GM19324 (cell line): Measurements from ENCODE around the gene NAA15.
"Not testable (repeated sequence)": the region's sequence is repeated elsewhere in the genome, so short reads cannot be mapped to it uniquely, and the experiment has no call there.

Experiments used
- ATAC-seq: cut with Tn5 transposase; IDR thresholded peaks from one replicate; pipeline ENCODE4 v1.9.1; 2021; ENCODE audit warnings: mild to moderate bottlenecking, moderate library complexity; ENCODE audit not compliant: unreplicated experiment, low FRiP score

The NAA15 gene

GRCh38 chr4:139333046-139333445 lies 31.7 kb downstream of the NAA15 start:
- ATAC-seq, result no peak

DNA sequence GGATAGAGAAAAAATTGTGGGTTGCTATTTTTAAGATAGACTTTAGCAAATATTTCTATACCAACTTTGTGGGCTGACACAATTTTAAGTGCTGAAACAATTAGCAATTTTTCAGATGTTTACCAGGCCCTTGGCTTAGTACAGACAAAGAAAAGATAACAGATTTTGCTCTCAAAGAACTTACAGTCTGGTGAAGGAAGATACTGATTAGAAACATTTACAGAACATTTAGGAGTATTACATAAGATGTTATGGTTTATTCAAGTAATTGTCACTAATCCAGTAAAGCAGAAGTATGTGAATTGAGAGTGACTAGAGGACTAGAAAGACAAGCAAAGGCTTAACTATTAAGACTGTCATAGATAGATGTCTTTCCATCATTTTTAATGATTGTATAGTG lies 36.3 kb downstream of the NAA15 start:
- ATAC-seq, result no peak

- no peak for ATAC-seq
Observed at GRCh38 chr4:139361301-139361700, 60.0 kb downstream of the NAA15 start.

GRCh38 chr4:139367421-139368090 lies 66.3 kb downstream of the NAA15 start:
- ATAC-seq, result no peak

DNA sequence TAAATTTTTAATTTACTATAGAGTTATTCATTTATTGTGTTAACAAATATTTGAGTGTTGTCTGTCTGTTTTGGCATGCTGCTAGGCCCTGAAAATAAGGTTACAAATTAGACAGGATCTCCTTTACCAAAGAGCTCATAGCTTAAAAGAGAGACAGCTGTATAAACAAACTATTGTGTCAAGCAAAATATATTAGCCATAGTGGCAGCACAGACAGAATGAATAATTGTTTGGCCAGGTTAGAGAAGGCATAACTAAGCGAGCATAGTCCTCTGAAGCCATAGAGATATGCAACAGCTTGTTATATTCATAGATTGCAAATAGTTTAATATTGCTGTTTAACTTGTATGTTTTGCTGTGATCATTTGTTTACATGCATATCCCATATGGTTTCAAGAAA lies 67.7 kb downstream of the NAA15 start:
- ATAC-seq, result no peak

DNA sequence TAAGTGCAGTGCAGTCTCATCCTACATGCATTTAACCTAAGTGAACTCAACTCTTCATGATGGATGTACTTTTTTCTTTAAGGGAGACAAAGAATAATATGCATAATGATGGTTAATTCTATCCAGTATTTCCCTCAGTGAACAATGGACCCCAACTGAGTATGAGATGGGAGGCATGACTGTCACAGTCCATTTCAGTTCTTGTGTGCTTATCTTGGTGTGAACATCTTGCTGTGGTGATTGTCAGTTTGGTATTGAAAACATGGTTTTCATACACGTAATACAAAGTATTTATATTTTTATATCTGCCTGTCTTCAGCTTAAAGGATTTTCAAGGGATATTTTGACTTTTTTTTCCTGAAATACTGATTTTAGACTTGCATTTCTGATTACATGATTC lies 72.9 kb downstream of the NAA15 start:
- no peak for ATAC-seq

- ATAC-seq, result no peak
Observed at GRCh38 chr4:139386421-139386820, 85.1 kb downstream of the NAA15 start.

GRCh38 chr4:139389102-139389501 lies 87.8 kb downstream of the NAA15 start:
- no peak for ATAC-seq

DNA sequence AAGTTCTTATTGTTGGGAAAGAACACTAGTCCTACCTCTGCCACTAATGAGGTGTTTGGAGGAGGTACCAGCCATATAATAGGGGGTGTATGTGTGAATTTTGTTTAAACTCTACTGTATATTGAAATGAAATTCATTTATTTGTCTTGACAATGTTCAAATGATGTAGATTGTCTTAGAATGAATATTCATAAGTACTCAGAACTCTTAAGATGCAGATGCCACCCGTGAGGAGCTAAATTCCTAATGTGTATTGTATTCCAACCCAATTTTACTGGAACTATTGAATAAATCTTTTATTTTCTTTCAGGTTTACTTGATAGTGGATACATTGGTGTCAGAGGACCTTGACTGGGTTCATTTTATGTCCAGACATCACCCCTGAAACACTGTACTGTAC lies 88.7 kb downstream of the NAA15 start:
- ATAC-seq, result no peak

- no peak for ATAC-seq
Observed at GRCh38 chr4:139391731-139392130, 90.4 kb downstream of the NAA15 start.

DNA sequence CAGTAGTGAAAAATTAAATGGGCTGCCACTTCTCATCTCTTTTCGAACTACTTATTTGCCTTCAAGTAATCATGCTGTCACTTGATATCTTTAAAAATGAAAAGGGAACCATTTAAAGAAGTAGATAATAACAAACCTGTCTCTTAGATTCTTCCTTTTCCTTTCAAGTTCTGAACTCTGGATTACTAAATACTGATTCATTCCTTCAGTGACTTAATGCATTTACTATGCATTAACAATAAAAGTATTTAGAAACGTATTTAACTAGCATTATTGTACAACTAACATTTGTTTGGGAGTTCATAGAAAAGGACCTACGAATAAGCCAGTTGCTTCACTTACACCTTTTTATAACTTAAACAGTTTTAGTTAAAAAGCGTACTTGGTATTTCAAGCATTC lies 91.5 kb downstream of the NAA15 start:
- no peak for ATAC-seq

DNA sequence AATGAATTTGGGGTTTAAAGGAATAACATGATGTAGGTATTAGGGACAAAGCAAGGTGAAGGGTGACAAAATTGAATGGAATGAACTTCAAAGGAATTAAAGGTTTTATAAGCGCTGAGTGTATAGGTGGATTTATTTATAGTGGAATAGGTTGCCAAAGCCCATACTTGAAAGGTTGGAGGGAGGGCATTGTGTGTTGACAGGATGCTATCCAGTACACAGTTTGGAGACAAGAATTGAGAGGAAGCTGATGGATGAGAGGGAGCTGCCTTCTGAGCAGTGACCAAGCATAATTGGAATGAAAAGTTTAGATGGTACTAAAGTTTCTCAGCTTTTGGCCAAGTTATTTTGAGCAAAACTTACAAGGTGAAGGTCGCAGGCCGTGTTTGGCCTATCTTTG lies 100.1 kb downstream of the NAA15 start:
- no peak for ATAC-seq

GRCh38 chr4:139402436-139402835 lies 101.1 kb downstream of the NAA15 start:
- ATAC-seq, result no peak

DNA sequence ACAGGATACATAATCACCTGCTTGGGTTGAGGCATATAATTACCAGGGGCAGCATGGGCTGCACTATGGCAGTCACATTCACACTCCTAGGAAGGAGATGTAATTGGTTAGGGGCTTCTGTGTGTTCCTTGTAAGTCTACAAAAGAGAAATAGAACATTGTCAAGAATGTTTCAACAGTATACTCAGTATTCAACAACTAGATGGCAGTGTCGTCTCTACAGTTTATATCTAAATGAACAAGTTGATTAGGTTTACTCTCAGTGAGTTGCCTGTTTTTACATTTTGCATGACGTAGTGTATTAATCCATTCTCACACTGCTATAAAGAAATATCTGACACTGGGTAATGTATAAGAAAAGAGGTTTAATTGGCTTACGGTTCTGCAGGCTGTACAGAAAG lies 102.2 kb downstream of the NAA15 start:
- ATAC-seq, result no peak

- no peak for ATAC-seq
Observed at GRCh38 chr4:139410312-139410711, 109.0 kb downstream of the NAA15 start.

- not testable (repeated sequence) for ATAC-seq
Observed at GRCh38 chr4:139414671-139415210, 113.4 kb downstream of the NAA15 start.

DNA sequence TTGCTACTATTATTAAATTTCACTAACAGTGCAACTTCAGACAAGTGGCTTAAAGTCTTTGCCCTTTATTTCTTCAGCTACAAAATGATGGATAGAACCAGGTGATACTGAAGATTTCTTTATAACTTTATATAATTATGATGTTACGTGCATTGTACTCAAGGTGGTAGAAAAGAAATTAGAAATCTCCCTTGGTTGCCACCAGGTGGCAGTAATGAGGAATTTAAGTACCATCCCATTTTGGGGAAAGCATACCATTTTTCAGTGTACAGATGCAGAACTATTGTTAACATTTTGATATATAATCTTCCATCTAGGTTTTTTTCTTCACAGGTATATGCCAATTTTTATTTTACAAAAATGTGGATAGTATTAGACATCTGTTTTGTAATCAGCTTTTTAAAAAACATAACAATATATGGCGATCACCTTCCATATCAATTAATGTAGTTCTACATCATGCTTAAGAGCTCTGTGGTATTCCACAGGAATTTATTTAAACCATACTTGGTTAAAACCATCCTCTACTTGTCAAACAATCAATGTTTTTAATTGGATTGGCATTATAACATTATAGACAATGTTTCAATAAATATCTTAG lies 114.9 kb downstream of the NAA15 start:
- ATAC-seq, result no peak

- peak; percentile 57 for ATAC-seq
Observed at GRCh38 chr4:139419388-139419914, 118.1 kb downstream of the NAA15 start.

DNA sequence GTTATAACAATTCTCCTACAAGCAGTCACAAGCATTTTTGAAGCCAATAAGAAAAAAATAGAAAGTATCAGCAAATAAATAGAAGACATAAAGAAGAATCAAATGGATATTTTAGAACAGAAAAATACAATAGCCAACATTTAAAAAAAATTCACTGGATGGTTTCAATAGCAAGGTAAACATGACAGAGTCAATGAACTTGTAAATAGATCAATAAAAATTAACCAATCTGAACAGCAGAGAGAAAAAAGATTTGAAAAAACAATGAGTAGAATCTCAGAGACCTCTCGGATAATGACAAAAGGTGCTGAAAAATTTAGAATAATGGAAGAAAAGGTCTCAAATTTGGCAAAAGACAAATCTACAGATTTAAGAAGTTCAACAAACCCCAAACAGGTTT lies 119.3 kb downstream of the NAA15 start:
- no peak for ATAC-seq

DNA sequence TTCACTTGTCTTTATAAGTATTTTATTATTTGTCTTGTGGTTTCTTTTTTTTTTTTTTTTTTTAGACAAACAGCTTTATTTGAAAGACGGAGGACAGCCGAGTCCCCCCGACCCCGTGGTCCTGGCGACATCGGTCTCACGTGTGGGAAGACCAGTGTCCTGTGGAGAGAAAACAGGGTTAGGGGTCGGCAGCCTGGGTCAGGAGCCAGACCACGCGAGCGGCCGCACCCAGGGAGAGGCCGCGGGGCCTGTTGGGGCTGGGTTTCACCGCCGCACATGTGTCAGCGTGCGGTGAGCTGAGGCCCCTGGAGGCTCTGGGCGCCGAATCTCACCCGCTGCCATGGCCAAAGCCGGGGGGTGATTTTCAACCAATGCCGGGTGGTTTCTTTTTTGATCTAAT lies 134.8 kb downstream of the NAA15 start:
- ATAC-seq, result no peak

- no peak for ATAC-seq
Observed at GRCh38 chr4:139438141-139438540, 136.8 kb downstream of the NAA15 start.

DNA sequence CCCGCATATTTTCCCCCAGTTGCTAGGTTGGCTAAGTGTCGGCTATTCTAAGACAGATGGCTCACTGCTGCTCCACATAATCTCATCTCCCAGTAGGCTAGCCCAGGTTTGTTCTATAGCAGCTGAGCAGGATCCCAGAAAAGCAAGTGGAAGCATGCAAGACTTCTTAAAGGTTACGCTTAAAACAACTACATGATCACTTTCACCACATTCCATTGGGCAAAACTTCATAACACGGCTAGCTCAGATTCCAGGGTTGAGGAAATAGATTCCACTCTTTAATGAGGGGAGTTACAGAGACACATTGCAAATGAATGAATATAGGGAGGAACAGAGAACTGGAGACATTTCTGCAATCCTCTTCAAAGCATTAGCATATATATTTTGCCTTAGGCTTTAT lies 139.7 kb downstream of the NAA15 start:
- ATAC-seq, result no peak
